ENCODE data around the gene KXD1.
"Not testable (repeated sequence)": the region's sequence is repeated elsewhere in the genome, so short reads cannot be mapped to it uniquely, and the experiment has no call there.

- TF ChIP-seq, protein P1, sequence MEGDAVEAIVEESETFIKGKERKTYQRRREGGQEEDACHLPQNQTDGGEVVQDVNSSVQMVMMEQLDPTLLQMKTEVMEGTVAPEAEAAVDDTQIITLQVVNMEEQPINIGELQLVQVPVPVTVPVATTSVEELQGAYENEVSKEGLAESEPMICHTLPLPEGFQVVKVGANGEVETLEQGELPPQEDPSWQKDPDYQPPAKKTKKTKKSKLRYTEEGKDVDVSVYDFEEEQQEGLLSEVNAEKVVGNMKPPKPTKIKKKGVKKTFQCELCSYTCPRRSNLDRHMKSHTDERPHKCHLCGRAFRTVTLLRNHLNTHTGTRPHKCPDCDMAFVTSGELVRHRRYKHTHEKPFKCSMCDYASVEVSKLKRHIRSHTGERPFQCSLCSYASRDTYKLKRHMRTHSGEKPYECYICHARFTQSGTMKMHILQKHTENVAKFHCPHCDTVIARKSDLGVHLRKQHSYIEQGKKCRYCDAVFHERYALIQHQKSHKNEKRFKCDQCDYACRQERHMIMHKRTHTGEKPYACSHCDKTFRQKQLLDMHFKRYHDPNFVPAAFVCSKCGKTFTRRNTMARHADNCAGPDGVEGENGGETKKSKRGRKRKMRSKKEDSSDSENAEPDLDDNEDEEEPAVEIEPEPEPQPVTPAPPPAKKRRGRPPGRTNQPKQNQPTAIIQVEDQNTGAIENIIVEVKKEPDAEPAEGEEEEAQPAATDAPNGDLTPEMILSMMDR (IDR thresholded peaks at IDR 0.05): not testable (repeated sequence)
- TF ChIP-seq POLR2A (IDR thresholded peaks at IDR 0.05): not testable (repeated sequence)
Observed at GRCh38 chr19:18540200-18540599, 17.5 kb upstream of the KXD1 start.

All from thyroid gland (tissue), 4 donors.